ENCODE data around the gene BORCS5.

- no peak for TF ChIP-seq CTCF (conservative IDR thresholded peaks at IDR 0.05; ENCODE audit: low read length)
- no peak for TF ChIP-seq EZH2phosphoT487 (IDR thresholded peaks at IDR 0.05; ENCODE audit: borderline replicate concordance, low read depth, low read length)
Observed at GRCh38 chr12:12474931-12475795, 118.3 kb downstream of the BORCS5 start.
